MV-4-11 (cell line): ENCODE results near the gene CYBA.

Experiments
- DNase-seq: peaks from one replicate; lab custom pipeline; 2025; lab: John Stamatoyannopoulos, UW

CYBA gene

DNA sequence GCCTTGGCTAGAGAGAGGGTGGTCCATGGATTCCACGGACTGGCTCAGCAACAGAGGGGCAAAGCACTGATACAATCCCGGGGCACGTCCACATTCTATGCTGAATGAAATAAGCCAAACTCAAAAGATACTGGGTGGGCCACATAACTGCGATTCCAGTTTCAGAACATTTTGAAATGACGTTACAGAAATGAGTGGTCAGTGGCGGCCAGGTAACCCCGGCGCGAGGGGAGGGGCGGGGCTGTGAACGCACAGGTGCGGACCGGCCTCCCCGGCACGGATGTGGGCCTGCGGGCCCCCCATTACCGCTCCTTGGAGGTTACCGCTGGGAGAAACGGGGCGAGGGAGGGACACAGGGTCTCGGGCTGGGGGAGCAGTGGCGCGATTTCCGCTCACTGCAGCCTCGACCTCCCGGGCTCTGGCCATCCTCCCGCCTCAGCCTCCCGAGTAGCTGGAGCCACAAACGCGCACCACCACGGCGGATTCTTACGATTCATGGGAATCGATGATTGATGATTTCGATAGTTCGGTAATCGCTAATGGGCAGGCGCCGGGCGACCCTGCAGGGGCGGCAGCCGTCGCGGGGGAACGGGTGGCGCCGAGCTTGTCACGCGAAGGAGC lies 11.5 kb upstream of the CYBA start:
- no peak for DNase-seq

DNA sequence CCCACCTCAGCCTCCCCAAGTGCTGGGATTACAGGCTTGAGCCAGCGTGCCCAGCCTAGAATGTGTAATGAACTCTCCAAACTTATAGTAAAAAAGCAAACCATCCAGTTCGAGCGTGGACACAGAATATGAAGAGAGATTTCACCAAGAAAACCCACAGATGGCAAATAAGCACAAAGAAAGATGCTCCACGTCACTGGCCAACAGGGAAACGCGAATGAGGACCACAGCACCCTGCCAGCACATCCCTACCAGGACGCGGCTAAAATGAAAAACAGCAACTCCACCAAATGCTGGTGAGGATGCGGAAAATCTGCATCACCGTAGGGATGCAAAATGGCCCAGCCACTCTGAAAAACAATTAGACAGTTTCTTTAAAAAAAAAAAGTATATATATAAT lies 10.6 kb upstream of the CYBA start:
- no peak for DNase-seq

GRCh38 chr16:88659160-88659559 lies 8.3 kb upstream of the CYBA start:
- no peak for DNase-seq

- DNase-seq: no peak
Measured at GRCh38 chr16:88658714-88659113, 7.9 kb upstream of the CYBA start.

DNA sequence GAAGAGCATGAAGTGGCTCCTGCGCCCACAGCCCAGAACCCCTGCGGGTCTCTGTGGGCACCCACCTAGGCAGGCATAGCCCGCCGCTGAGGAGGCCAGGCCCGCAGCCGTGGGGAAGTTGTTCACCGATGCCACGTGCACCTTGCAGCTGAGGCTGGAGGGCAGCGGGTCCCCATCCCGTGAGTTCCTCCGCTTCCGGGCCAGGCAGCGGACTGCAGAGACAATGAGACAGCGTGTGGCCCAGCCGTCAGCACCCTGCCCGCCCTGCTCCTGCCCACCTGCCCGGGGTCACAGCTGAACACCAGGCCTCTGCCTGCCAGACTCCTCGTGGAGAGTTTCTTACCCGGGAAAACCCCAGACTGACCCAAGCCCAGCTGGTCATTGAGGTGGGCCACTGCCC lies 6.5 kb upstream of the CYBA start:
- no peak for DNase-seq

DNA sequence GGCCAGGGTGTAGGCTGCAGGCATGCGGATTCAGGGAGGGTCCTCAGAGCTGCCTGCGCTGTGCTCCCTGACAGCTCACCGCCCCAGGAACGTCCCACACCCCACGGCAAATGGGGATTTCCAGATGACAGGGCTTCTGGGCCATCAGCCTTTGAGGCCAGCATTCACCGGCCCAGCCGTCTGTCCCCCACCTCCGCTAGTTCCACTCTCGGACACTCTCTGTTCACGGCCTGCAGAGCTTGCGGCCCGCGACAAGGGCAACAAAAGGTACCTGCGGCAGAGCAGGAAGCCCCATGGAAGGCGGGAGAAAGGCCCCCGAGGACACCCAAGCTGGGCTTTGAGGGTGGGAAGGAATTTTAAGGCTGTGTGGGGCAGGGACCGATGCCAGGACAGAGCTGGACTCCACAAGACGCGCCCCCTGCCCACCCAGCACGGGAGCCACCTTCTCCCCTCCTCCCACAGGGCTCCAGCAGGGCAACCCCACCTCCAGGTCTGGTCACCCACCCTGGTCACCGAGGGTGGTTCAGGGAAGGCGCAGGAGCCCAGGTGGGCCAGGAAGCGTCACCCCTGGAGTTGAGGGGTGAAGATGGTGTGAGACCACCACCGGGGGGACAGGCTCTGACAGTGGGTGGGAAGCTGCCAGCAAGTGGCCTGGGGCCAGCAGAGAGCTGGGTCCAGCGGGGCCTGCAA lies 5.6 kb upstream of the CYBA start:
- no peak for DNase-seq

DNA sequence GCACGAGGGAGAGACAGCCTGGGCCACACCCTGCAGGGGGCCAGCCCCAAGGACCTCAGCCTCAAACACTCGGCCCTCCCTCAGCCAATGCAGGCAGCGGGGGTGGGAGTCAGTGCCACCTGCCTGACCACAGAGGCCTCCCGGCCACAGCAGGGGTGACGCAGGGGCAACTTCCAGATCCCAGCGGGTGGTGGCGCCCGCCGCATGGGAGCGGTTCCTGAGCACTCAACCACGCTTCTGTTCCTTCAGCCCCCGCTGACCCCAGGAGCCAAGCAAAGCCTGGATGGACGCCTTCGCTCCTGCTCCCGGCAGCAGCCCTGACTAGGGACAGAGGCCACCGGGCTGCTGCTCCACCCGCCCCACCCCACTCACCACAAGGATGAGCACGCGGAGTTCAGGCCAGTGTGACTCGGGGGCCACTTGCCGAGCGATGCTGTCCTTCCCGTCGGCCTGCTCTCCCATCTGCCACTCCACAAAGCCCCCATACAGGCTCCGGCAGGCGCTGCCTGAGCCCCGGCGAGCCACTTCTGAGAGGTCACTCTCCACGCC lies 5.0 kb upstream of the CYBA start:
- peak; percentile 42 for DNase-seq

GRCh38 chr16:88655053-88655732 lies 4.3 kb upstream of the CYBA start:
- no peak for DNase-seq

DNA sequence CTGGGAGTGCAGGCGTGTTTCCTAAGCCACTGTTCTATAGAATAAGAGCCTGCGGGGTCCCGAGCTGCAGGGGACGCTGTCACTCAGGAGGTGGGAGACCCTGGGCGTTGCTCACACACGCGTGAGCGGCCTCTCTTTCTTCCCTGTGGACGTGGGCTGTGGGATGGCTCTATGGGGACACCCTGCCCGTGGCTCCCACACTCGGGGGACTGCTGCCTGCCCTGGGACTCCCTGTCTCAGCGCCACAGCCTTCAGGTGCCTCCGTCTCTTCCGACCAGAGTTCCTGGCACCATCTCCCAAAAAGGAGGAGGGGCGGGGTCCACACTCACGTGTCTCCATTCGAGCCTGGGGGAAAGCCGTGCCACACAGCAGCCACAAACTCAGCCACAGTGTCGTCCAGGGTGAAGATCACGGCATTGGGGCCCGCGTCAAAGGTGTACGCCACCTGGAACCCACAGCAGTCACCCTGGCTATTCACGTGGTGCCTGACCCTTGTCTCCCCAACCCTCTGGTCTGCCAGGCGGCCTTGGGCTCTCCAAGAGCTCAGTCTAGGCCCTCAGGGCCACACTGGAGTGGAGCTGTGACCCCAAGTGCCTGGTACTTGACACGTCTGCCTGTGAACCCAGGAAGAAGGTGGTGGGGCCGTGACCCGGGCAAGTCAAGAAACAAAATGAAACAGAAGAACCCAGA lies 3.7 kb upstream of the CYBA start:
- DNase-seq: no peak

GRCh38 chr16:88653596-88654362 lies 2.9 kb upstream of the CYBA start:
- DNase-seq: no peak

GRCh38 chr16:88653101-88653500 lies 2.2 kb upstream of the CYBA start:
- no peak for DNase-seq

GRCh38 chr16:88652762-88653063 lies 1.9 kb upstream of the CYBA start:
- no peak for DNase-seq

GRCh38 chr16:88651989-88652761 lies 1.3 kb upstream of the CYBA start:
- no peak for DNase-seq

DNA sequence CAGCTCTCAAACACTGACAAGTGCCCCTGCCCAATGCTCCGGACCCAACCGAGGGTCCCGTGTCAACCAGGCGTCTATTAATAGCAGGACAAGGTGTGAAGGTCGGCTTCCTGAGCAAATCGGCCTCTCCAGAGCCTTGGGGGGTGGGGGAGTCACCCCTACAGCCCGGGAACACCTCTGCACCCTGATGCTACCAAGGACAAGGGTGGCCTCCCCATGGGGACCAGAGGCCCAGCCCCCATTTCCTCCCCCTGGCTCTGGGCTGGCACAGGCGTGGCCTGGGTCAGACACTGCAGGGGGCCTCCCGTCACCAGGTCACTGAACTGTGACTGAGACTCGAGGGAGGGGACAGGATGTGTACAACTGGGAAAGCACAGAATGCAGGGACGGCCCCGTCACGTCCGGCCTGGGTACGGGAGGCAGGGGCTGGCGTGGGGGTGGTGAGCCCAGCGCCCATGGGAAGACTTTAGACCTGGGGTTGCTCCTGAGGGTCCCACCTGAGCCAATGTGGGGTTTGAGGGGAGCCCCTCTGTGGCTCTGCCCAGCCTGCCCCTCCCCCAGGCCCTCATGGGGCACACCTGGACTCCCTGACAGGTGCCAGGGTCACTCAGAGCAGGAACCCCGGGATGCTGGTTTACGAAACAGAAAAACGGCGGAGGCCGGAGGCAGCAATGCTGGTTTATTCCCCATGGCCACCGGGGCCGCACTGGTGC lies 579 bp upstream of the CYBA start:
- no peak for DNase-seq

- peak; percentile 65 for DNase-seq
Measured at GRCh38 chr16:88649924-88650748, 717 bp downstream of the CYBA start.

GRCh38 chr16:88649195-88649923 lies 1.5 kb downstream of the CYBA start:
- DNase-seq: no peak

DNA sequence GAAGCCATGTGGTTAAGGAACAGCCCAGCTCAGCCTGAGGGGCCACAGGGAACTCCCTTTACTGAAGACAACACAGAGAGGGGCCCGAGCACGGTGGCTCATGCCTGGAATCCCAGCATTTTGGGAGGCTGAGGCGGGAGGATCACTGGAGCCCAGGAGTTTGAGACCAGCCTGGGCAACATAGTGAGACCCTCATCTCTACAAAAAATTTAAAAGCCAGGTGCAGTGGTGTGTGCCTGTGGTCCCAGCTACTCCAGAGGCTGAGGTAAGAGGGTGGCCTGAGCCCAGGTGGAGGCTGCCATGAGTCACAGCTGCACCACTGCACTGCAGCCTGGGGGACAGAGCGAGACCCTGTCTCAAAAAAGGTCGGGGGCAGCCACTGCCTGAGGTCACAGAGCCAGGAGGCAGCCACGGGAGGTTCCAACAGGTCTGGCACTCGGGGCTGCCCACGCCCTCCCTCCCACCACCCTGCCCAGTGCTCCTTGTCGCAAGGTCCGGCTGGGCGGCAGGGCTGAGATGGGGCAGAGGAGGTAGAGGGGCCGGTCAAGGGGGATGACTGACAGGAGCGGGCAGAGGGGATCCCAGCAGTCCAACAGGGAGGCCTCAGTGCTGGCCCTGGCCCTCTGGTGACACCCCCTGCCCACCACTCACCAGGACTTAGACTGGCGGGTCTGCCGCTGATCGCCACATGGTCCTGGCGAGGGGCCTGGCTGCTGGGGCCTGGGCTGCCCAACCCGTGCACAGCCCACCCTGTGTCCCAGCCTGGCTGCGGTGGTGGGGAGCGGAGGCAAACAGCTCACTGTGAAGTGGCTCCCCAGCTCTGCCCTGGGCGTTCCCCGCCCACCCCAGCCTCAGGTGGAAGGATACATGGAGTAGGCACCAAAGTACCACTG lies 3.4 kb downstream of the CYBA start:
- no peak for DNase-seq
